H1 (cell line): Measurements from ENCODE around the gene SLC39A9. TPM values are rescaled to one million over a fixed set of nuclear protein-coding genes. Genes with fewer than 3 reads are reported as not detected.

Experiments
- CTCF ChIA-PET: fragments of 300-600 bp; sonication (Branson Sonifier 250); formaldehyde crosslinking; loops from one replicate; lab custom pipeline; 2021; ENCODE audit not compliant: partially characterized antibody; lab: Charles Lee
- POLR2A ChIA-PET: fragments of 300-600 bp; sonication (Branson Sonifier 250); formaldehyde crosslinking; loops from one replicate; lab custom pipeline; 2021; ENCODE audit warnings: inconsistent platforms; ENCODE audit not compliant: partially characterized antibody; lab: Charles Lee
- DNase-seq, 2 experiments: peaks; one replicate each; pipeline versions ENCODE4 v3.0.0 to v3.0.0-alpha.2; 2010 to 2022; ENCODE audit warnings: low spot score in 2 of 2, low read depth in 1 of 2, mixed read lengths in 1 of 2
- FAIRE-seq: peaks from 2 replicates; lab custom pipeline; 2011; peaks lifted over from hg19 to GRCh38; lab: Jason Lieb, UNC
- H2AFZ ChIP-seq: 2 replicates; pipeline ENCODE4 v1.8.1; 2012; ENCODE audit warnings: low read length, inconsistent platforms
- H2AK5ac ChIP-seq: 2 replicates; pipeline ENCODE4 v1.6.1; 2013; ENCODE audit warnings: low read depth, low read length
- H2BK120ac ChIP-seq: replicated peaks from 2 replicates; pipeline ENCODE3; 2013; ENCODE audit warnings: low read depth, low read length, inconsistent platforms
- H2BK12ac ChIP-seq: 2 replicates; pipeline ENCODE4 v1.6.1; 2013; ENCODE audit warnings: low read depth, low read length
- H2BK15ac ChIP-seq: 2 replicates; pipeline ENCODE4 v1.6.1; 2013; ENCODE audit warnings: low read length
- H2BK20ac ChIP-seq: 2 replicates; pipeline ENCODE4 v1.6.1; 2013; ENCODE audit warnings: low read length
- H2BK5ac ChIP-seq: 2 replicates; pipeline ENCODE4 v1.6.1; 2013; ENCODE audit warnings: low read depth, low read length
- H3K14ac ChIP-seq: 2 replicates; pipeline ENCODE4 v1.6.1; 2013; ENCODE audit warnings: inconsistent platforms; ENCODE audit not compliant: insufficient read length
- H3K18ac ChIP-seq: 2 replicates; pipeline ENCODE4 v1.6.1; 2013; ENCODE audit warnings: low read length; ENCODE audit errors: extremely low read depth
- H3K23ac ChIP-seq: 2 replicates; pipeline ENCODE4 v1.6.1; 2013; ENCODE audit warnings: inconsistent platforms; ENCODE audit not compliant: insufficient read length
- H3K23me2 ChIP-seq: 2 replicates; pipeline ENCODE4 v1.6.1; 2013; ENCODE audit warnings: low read depth, low read length
- H3K27ac ChIP-seq: 2 replicates; pipeline ENCODE4 v1.6.1; 2011; ENCODE audit warnings: low read depth, low read length, inconsistent platforms
- H3K27me3 ChIP-seq, 4 experiments: replicated peaks in 1 of 4; 1 replicate in 1 of 4; 2 replicates in 3 of 4; pipeline versions ENCODE4 v1.6.1 to v1.8.1; 2011 to 2013; ENCODE audit warnings: low read length in 3 of 4, mild to moderate bottlenecking in 3 of 4, inconsistent platforms in 2 of 4, mixed read lengths in 2 of 4, moderate library complexity in 1 of 4; ENCODE audit not compliant: control insufficient read depth in 3 of 4, insufficient read depth in 3 of 4; ENCODE audit errors: extremely low read depth in 1 of 4
- H3K36me3 ChIP-seq, 4 experiments: 2 replicates each; pipeline versions ENCODE4 v1.6.1 to v1.8.1; 2011 to 2013; ENCODE audit warnings: mild to moderate bottlenecking in 4 of 4, low read length in 3 of 4, moderate library complexity in 2 of 4, control low read depth in 1 of 4, inconsistent platforms in 1 of 4; ENCODE audit not compliant: insufficient read depth in 4 of 4, control insufficient read depth in 2 of 4
- H3K4ac ChIP-seq: replicated peaks from 2 replicates; pipeline ENCODE3; 2013; ENCODE audit warnings: low read length, low read depth, mixed read lengths, inconsistent platforms; ENCODE audit not compliant: insufficient read length
- H3K4me1 ChIP-seq, 4 experiments: replicated peaks in 1 of 4; 1 replicate in 1 of 4; 2 replicates in 3 of 4; pipeline versions ENCODE4 v1.6.1 to v1.8.1; 2011 to 2013; ENCODE audit warnings: low read length in 3 of 4, inconsistent platforms in 2 of 4, mixed read lengths in 1 of 4; ENCODE audit not compliant: insufficient read depth in 4 of 4, control insufficient read depth in 3 of 4
- H3K4me2 ChIP-seq, 2 experiments: 2 replicates each; pipeline versions ENCODE4 v1.6.1 to v1.8.1; 2011 to 2013; ENCODE audit warnings: low read depth in 2 of 2, low read length in 2 of 2, control low read depth in 1 of 2, inconsistent platforms in 1 of 2, mild to moderate bottlenecking in 1 of 2; ENCODE audit not compliant: insufficient read depth in 1 of 2
- H3K4me3 ChIP-seq, 4 experiments: fragments of 200-600, 300-600 bp in 1 of 4; sonication (generic), shearing (Covaris generic), sonication (Bioruptor Twin) in 1 of 4; 2 replicates each; pipeline versions ENCODE4 v1.5.1 to v1.8.1; 2011 to 2016; ENCODE audit warnings: low read length in 4 of 4, low read depth in 3 of 4, control low read depth in 2 of 4, inconsistent platforms in 2 of 4, mild to moderate bottlenecking in 2 of 4, mixed read lengths in 1 of 4, moderate library complexity in 1 of 4; ENCODE audit not compliant: insufficient read depth in 2 of 4; ENCODE audit errors: extremely low read depth in 1 of 4
- H3K56ac ChIP-seq: replicated peaks from 2 replicates; pipeline ENCODE3; 2013; ENCODE audit warnings: low read depth, mild to moderate bottlenecking, mixed read lengths, low read length, inconsistent platforms; ENCODE audit not compliant: insufficient read length
- H3K79me1 ChIP-seq: 2 replicates; pipeline ENCODE4 v1.6.1; 2013; ENCODE audit warnings: low read depth, low read length, control low read depth
- H3K79me2 ChIP-seq, 2 experiments: 2 replicates each; pipeline versions ENCODE4 v1.6.1 to v1.8.1; 2012 to 2013; ENCODE audit warnings: low read length in 2 of 2, mild to moderate bottlenecking in 2 of 2, inconsistent platforms in 1 of 2; ENCODE audit not compliant: insufficient read depth in 2 of 2, control insufficient read depth in 1 of 2
- H3K9ac ChIP-seq, 4 experiments: replicated peaks in 1 of 4; 1 replicate in 1 of 4; 2 replicates in 3 of 4; pipeline versions ENCODE4 v1.6.1 to v1.8.1; 2011 to 2013; ENCODE audit warnings: low read depth in 3 of 4, low read length in 3 of 4, control low read depth in 2 of 4, mild to moderate bottlenecking in 2 of 4, moderate library complexity in 2 of 4, inconsistent platforms in 1 of 4; ENCODE audit errors: extremely low read depth in 1 of 4
- H3K9me3 ChIP-seq, 2 experiments: 2 replicates each; pipeline versions ENCODE4 v1.6.1 to v1.8.1; 2012 to 2013; ENCODE audit warnings: mild to moderate bottlenecking in 2 of 2, moderate library complexity in 2 of 2, control low read depth in 1 of 2, inconsistent platforms in 1 of 2, low read depth in 1 of 2, low read length in 1 of 2, mixed read lengths in 1 of 2; ENCODE audit not compliant: insufficient read depth in 2 of 2
- H4K20me1 ChIP-seq, 2 experiments: replicated peaks in 1 of 2; 2 replicates each; pipeline versions ENCODE3 to v1.8.1; 2011 to 2013; ENCODE audit warnings: inconsistent platforms in 2 of 2, low read length in 2 of 2, mild to moderate bottlenecking in 1 of 2; ENCODE audit not compliant: insufficient read depth in 2 of 2, control insufficient read depth in 1 of 2
- H4K5ac ChIP-seq: 2 replicates; pipeline ENCODE4 v1.6.1; 2013; ENCODE audit warnings: low read length, low read depth, mixed read lengths, inconsistent platforms; ENCODE audit not compliant: insufficient read length
- H4K8ac ChIP-seq: 2 replicates; pipeline ENCODE4 v1.8.0; 2013; ENCODE audit warnings: mild to moderate bottlenecking, moderate library complexity, low read length, inconsistent platforms; ENCODE audit not compliant: insufficient read depth; ENCODE audit errors: extremely low read depth
- H4K91ac ChIP-seq: replicated peaks from 2 replicates; pipeline ENCODE3; 2013; ENCODE audit warnings: low read length, mixed read lengths, inconsistent platforms; ENCODE audit not compliant: insufficient read length
- CBX5 ChIP-seq: fragments of 300-800, 300-1000 bp; sonication (generic); IDR thresholded peaks from 2 replicates; pipeline ENCODE4 v1.7.1; 2016; ENCODE audit warnings: antibody characterized with exemption, low read length, low read depth
- CREB1 ChIP-seq: IDR thresholded peaks from 2 replicates; pipeline ENCODE4 v1.6.1; 2012; ENCODE audit warnings: inconsistent platforms
- CTBP2 ChIP-seq: IDR thresholded peaks from 2 replicates; pipeline ENCODE4 v1.7.0; 2011; ENCODE audit warnings: borderline replicate concordance, mild to moderate bottlenecking, moderate library complexity, mixed read lengths, low read length; ENCODE audit not compliant: insufficient read depth, insufficient read length
- HDAC2 ChIP-seq, 2 experiments: fragments of 300-600 bp in 1 of 2; sonication (generic) in 1 of 2; IDR thresholded peaks; 2 replicates each; pipeline ENCODE4 v1.6.1; 2011 to 2012; ENCODE audit warnings: low read depth in 2 of 2, low read length in 2 of 2, mild to moderate bottlenecking in 2 of 2, moderate library complexity in 2 of 2, borderline replicate concordance in 1 of 2, inconsistent platforms in 1 of 2
- HDAC6 ChIP-seq: IDR thresholded peaks from one replicate; pipeline ENCODE4 v1.7.1; 2012; ENCODE audit warnings: low read depth, mild to moderate bottlenecking, inconsistent platforms, low read length, moderate library complexity
- POLR2A ChIP-seq, 2 experiments: IDR thresholded peaks; 1 replicate in 1 of 2; 2 replicates in 1 of 2; pipeline ENCODE4 v1.6.1; 2011; ENCODE audit warnings: low read depth in 2 of 2, low read length in 2 of 2, mild to moderate bottlenecking in 2 of 2; ENCODE audit errors: control extremely low read depth in 1 of 2
- POLR2AphosphoS5 ChIP-seq: IDR thresholded peaks from 2 replicates; pipeline ENCODE4 v1.6.1; 2011; ENCODE audit warnings: low read depth, low read length
- SP2 ChIP-seq: IDR thresholded peaks from 2 replicates; pipeline ENCODE4 v1.6.1; 2012; ENCODE audit warnings: mild to moderate bottlenecking, low read length, inconsistent platforms
- ZNF274 ChIP-seq: IDR thresholded peaks from 2 replicates; pipeline ENCODE4 v1.7.0; 2012; ENCODE audit warnings: low read length, borderline replicate concordance; ENCODE audit errors: extremely low read depth
- WGBS, 2 experiments: shearing (Covaris generic) in 1 of 2; methylation state at CpG; one replicate each; pipeline versions ENCODE4 v1.1.6 to v1.1.7; 2013 to 2015; ENCODE audit warnings: low lambda C conversion rate in 2 of 2, mixed read lengths in 2 of 2, inconsistent platforms in 1 of 2, low coverage in 1 of 2, missing lambda C conversion rate in 1 of 2; ENCODE audit not compliant: insufficient replicate concordance in 2 of 2, insufficient coverage in 1 of 2, insufficient read length in 1 of 2; ENCODE audit errors: extremely low coverage in 1 of 2, missing lambda C conversion rate in 1 of 2; 5-methylcytosine and 5-hydroxymethylcytosine counted together
- polyA plus RNA-seq, 7 experiments: library from polyadenylated mRNA; depleted of rRNA in 3 of 7; stranded (reverse) in 5 of 7; unstranded in 2 of 7; fragments of >200 nt in 5 of 7; fragments of 200-250 nt in 2 of 7; gene quantifications; 1 replicate in 5 of 7; 2 replicates in 1 of 7; 4 replicates in 1 of 7; pipeline versions ENCODE4 v1.2.1 to v1.2.3, GENCODE V29; 2011 to 2013; ENCODE audit warnings: missing spikeins in 2 of 7, mixed read lengths in 2 of 7
- total RNA-seq: library from RNA; stranded (reverse); fragmentation: NEBNext Ultra II Directional; extraction: Animal tissue kit (Norgen Biotek cat#: 25700); gene quantifications from 2 replicates; pipeline ENCODE4 v1.2.1, GENCODE V29; 2021

The SLC39A9 gene
- total and polyA plus RNA-seq, 2 of the 8 experiments (the other 6 are each of a cell fraction or from before 2014, with no cell fraction given): 31.0 to 44.2 TPM

- no peak overlapping the region for H3K4me2 ChIP-seq
- no peaks in the 10 kb centered on the region for H3K27me3 ChIP-seq
- no peaks in the 10 kb centered on the region; the same call in 1 of the 2 replicates for H3K79me1 ChIP-seq
- H4K20me1 ChIP-seq: peaks cover 0 to 3% of the 10 kb centered on the region in 2 experiments
- no peak overlapping the region for H3K4ac ChIP-seq
- H2BK15ac ChIP-seq: no peak overlapping the region
- H3K23ac ChIP-seq: no peak overlapping the region
- no peak overlapping the region for H3K27ac ChIP-seq
- H3K9ac ChIP-seq: no peak overlapping the region
- no peak for FAIRE-seq
- H2BK12ac ChIP-seq: no peak overlapping the region
- no peak overlapping the region for H3K56ac ChIP-seq
- no peak for DNase-seq
- no peak overlapping the region for H3K4me3 ChIP-seq
- H2BK20ac ChIP-seq: no peak overlapping the region
- H4K5ac ChIP-seq: no peak overlapping the region
- no peak overlapping the region for H2BK120ac ChIP-seq
- no peaks in the 10 kb centered on the region for H3K23me2 ChIP-seq
- POLR2A ChIA-PET: interaction anchor here (0.6 to 2.0 kb wide), 4 partner anchors 9 to 22 kb away, joined by 3 to 8 read pairs (median 6); partner anchors contain the start of genes ERH and SLC39A9
- no peaks in the 10 kb centered on the region for H3K4me1 ChIP-seq
- CTCF ChIA-PET: interaction anchor here (0.9 to 1.5 kb wide), 4 partner anchors 65 to 246 kb away, joined by 3 read pairs; no protein-coding TSS in a partner anchor
- no peaks in the 10 kb centered on the region for H3K9me3 ChIP-seq
- H4K91ac ChIP-seq: no peak overlapping the region
- H4K8ac ChIP-seq: no peak overlapping the region
- TF ChIP-seq CTBP2 (no peak), HDAC6 (no peak), CBX5 (no peak), HDAC2 (IDR thresholded peaks at IDR 0.05; ENCODE audit: borderline replicate concordance in 1 of 2, low read depth in 2 of 2, low read length in 2 of 2) (no peak), CREB1 (no peak), SP2 (no peak), ZNF274 (no peak), POLR2A (IDR thresholded peaks at IDR 0.05; ENCODE audit: control extremely low read depth in 1 of 2, low read depth in 2 of 2, low read length in 2 of 2) (no peak), POLR2AphosphoS5 (peak; percentile 27; the same call in 1 of the 2 replicates)
- WGBS, 2 experiments: 94% methylated on average over 5 of the region's 5 CpGs; no CpG with 5 or more reads in 1 of the 2 experiments
- peaks cover 3 to 40% (median 27%) of the 10 kb centered on the region in 4 experiments; a peak in 7 of 8 replicates for H3K36me3 ChIP-seq
- H3K14ac ChIP-seq: no peak overlapping the region
- no peak overlapping the region for H2BK5ac ChIP-seq
- H2AFZ ChIP-seq: no peak overlapping the region
- no peaks in the 10 kb centered on the region for H3K79me2 ChIP-seq
- H2AK5ac ChIP-seq: no peak overlapping the region
- no peak overlapping the region for H3K18ac ChIP-seq
Measured at GRCh38 chr14:69375722-69376121, 22.8 kb upstream of the SLC39A9 start.
